ENCODE measurements around the gene TSFM.

TSFM gene

GRCh38 chr12:57836442-57837375 is 54.1 kb downstream of the TSFM start (continued):
- TF ChIP-seq, protein P1, sequence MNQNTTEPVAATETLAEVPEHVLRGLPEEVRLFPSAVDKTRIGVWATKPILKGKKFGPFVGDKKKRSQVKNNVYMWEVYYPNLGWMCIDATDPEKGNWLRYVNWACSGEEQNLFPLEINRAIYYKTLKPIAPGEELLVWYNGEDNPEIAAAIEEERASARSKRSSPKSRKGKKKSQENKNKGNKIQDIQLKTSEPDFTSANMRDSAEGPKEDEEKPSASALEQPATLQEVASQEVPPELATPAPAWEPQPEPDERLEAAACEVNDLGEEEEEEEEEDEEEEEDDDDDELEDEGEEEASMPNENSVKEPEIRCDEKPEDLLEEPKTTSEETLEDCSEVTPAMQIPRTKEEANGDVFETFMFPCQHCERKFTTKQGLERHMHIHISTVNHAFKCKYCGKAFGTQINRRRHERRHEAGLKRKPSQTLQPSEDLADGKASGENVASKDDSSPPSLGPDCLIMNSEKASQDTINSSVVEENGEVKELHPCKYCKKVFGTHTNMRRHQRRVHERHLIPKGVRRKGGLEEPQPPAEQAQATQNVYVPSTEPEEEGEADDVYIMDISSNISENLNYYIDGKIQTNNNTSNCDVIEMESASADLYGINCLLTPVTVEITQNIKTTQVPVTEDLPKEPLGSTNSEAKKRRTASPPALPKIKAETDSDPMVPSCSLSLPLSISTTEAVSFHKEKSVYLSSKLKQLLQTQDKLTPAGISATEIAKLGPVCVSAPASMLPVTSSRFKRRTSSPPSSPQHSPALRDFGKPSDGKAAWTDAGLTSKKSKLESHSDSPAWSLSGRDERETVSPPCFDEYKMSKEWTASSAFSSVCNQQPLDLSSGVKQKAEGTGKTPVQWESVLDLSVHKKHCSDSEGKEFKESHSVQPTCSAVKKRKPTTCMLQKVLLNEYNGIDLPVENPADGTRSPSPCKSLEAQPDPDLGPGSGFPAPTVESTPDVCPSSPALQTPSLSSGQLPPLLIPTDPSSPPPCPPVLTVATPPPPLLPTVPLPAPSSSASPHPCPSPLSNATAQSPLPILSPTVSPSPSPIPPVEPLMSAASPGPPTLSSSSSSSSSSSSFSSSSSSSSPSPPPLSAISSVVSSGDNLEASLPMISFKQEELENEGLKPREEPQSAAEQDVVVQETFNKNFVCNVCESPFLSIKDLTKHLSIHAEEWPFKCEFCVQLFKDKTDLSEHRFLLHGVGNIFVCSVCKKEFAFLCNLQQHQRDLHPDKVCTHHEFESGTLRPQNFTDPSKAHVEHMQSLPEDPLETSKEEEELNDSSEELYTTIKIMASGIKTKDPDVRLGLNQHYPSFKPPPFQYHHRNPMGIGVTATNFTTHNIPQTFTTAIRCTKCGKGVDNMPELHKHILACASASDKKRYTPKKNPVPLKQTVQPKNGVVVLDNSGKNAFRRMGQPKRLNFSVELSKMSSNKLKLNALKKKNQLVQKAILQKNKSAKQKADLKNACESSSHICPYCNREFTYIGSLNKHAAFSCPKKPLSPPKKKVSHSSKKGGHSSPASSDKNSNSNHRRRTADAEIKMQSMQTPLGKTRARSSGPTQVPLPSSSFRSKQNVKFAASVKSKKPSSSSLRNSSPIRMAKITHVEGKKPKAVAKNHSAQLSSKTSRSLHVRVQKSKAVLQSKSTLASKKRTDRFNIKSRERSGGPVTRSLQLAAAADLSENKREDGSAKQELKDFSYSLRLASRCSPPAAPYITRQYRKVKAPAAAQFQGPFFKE (tag by site-specific recombination; IDR thresholded peaks at IDR 0.05; ENCODE audit: borderline replicate concordance), result no peak
- TF ChIP-seq, protein P2, sequence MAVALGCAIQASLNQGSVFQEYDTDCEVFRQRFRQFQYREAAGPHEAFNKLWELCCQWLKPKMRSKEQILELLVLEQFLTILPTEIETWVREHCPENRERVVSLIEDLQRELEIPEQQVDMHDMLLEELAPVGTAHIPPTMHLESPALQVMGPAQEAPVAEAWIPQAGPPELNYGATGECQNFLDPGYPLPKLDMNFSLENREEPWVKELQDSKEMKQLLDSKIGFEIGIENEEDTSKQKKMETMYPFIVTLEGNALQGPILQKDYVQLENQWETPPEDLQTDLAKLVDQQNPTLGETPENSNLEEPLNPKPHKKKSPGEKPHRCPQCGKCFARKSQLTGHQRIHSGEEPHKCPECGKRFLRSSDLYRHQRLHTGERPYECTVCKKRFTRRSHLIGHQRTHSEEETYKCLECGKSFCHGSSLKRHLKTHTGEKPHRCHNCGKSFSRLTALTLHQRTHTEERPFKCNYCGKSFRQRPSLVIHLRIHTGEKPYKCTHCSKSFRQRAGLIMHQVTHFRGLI (tag by site-specific recombination; IDR thresholded peaks at IDR 0.05), result no peak
- TF ChIP-seq GLIS1 (tag by site-specific recombination; IDR thresholded peaks at IDR 0.05), result peak; percentile 97
- TF ChIP-seq ZNF561 (tag by site-specific recombination; IDR thresholded peaks at IDR 0.05; ENCODE audit: borderline replicate concordance), result 0 out of 2 replicates have a peak, but pooled peaks have one; percentile 23
- peak; percentile 60 for TF ChIP-seq ZBTB11 (tag by site-specific recombination; conservative IDR thresholded peaks at IDR 0.05; ENCODE audit: low read depth)
- TF ChIP-seq ZNF677 (tag by site-specific recombination; IDR thresholded peaks at IDR 0.05), result no peak
- TF ChIP-seq ZNF391 (tag by site-specific recombination; IDR thresholded peaks at IDR 0.05; ENCODE audit: borderline replicate concordance, low read depth), result no peak
- TF ChIP-seq ZNF324 (tag by site-specific recombination; IDR thresholded peaks at IDR 0.05), result 0 out of 2 replicates have a peak, but pooled peaks have one; percentile 30
- TF ChIP-seq SP2 (tag by site-specific recombination; IDR thresholded peaks at IDR 0.05), result no peak; the same call in 1 of the 2 replicates
- TF ChIP-seq ZNF148 (tag by site-specific recombination; IDR thresholded peaks at IDR 0.05; ENCODE audit: borderline replicate concordance), result no peak
- no peak for TF ChIP-seq ZNF274 (IDR thresholded peaks at IDR 0.05; ENCODE audit: low read length)
- TF ChIP-seq ZNF274 (tag by site-specific recombination; IDR thresholded peaks at IDR 0.05; ENCODE audit: borderline replicate concordance), result no peak
- no peak for TF ChIP-seq ZNF16 (tag by site-specific recombination; IDR thresholded peaks at IDR 0.05; ENCODE audit: low read depth)
- peak; percentile 46; the same call in 1 of the 2 replicates for TF ChIP-seq GLIS2 (tag by site-specific recombination; IDR thresholded peaks at IDR 0.05)
- TF ChIP-seq, protein P3, sequence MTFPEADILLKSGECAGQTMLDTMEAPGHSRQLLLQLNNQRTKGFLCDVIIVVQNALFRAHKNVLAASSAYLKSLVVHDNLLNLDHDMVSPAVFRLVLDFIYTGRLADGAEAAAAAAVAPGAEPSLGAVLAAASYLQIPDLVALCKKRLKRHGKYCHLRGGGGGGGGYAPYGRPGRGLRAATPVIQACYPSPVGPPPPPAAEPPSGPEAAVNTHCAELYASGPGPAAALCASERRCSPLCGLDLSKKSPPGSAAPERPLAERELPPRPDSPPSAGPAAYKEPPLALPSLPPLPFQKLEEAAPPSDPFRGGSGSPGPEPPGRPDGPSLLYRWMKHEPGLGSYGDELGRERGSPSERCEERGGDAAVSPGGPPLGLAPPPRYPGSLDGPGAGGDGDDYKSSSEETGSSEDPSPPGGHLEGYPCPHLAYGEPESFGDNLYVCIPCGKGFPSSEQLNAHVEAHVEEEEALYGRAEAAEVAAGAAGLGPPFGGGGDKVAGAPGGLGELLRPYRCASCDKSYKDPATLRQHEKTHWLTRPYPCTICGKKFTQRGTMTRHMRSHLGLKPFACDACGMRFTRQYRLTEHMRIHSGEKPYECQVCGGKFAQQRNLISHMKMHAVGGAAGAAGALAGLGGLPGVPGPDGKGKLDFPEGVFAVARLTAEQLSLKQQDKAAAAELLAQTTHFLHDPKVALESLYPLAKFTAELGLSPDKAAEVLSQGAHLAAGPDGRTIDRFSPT (tag by site-specific recombination; IDR thresholded peaks at IDR 0.05), result no peak
- TF ChIP-seq ZNF776 (tag by site-specific recombination; IDR thresholded peaks at IDR 0.05; ENCODE audit: borderline replicate concordance), result no peak
- no peak for TF ChIP-seq ZNF560 (tag by site-specific recombination; IDR thresholded peaks at IDR 0.05; ENCODE audit: borderline replicate concordance)
- TF ChIP-seq ZNF624 (tag by site-specific recombination; IDR thresholded peaks at IDR 0.05), result no peak
- TF ChIP-seq ZNF843 (tag by site-specific recombination; IDR thresholded peaks at IDR 0.05), result no peak
- no peak for TF ChIP-seq ZNF530 (tag by site-specific recombination; IDR thresholded peaks at IDR 0.05; ENCODE audit: low read depth)
- TF ChIP-seq ZNF266 (tag by site-specific recombination; IDR thresholded peaks at IDR 0.05; ENCODE audit: low read depth), result no peak
- no peak for TF ChIP-seq EGR2 (tag by site-specific recombination; IDR thresholded peaks at IDR 0.05; ENCODE audit: low read depth)

All from HEK293 (cell line).